Ammon's horn (tissue), 1 donor: ENCODE measurements around the gene ATP7B.
A peak's percentile ranks its signal among the peaks of the same experiment; 100 is the strongest.

Experiments used
- DNase-seq: peaks from one replicate; pipeline ENCODE4 v3.0.0-alpha.2; 2016; ENCODE audit warnings: low spot score

The ATP7B gene

GRCh38 chr13:51978796-51979556 lies 32.3 kb downstream of the ATP7B start:
- no peak for DNase-seq

GRCh38 chr13:51977625-51978024 lies 33.6 kb downstream of the ATP7B start:
- no peak for DNase-seq

- no peak for DNase-seq
Measured at GRCh38 chr13:51976890-51977289, 34.4 kb downstream of the ATP7B start.

GRCh38 chr13:51976423-51976822 lies 34.8 kb downstream of the ATP7B start:
- no peak for DNase-seq

- no peak for DNase-seq
Measured at GRCh38 chr13:51974482-51974881, 36.8 kb downstream of the ATP7B start.

- DNase-seq = no peak
Measured at GRCh38 chr13:51971520-51972426, 39.5 kb downstream of the ATP7B start.

GRCh38 chr13:51970349-51970748 lies 40.9 kb downstream of the ATP7B start:
- no peak for DNase-seq

GRCh38 chr13:51967482-51968446 lies 43.5 kb downstream of the ATP7B start:
- DNase-seq = no peak

GRCh38 chr13:51966186-51966585 lies 45.1 kb downstream of the ATP7B start:
- DNase-seq = no peak

GRCh38 chr13:51961493-51962403 lies 49.5 kb downstream of the ATP7B start:
- DNase-seq = no peak

GRCh38 chr13:51960766-51961165 lies 50.5 kb downstream of the ATP7B start:
- DNase-seq = no peak

- DNase-seq = no peak
Measured at GRCh38 chr13:51959773-51960172, 51.5 kb downstream of the ATP7B start.

GRCh38 chr13:51958217-51958547 lies 53.1 kb downstream of the ATP7B start:
- DNase-seq = no peak

GRCh38 chr13:51957377-51958216 lies 53.7 kb downstream of the ATP7B start:
- DNase-seq = no peak

- DNase-seq = no peak
Measured at GRCh38 chr13:51956717-51957116, 54.5 kb downstream of the ATP7B start.

GRCh38 chr13:51955816-51956603 lies 55.2 kb downstream of the ATP7B start:
- peak; percentile 58 for DNase-seq

GRCh38 chr13:51955281-51955771 lies 55.9 kb downstream of the ATP7B start:
- DNase-seq = no peak

GRCh38 chr13:51953347-51954195 lies 57.7 kb downstream of the ATP7B start:
- no peak for DNase-seq
